ENCODE results near the gene TCP10L.

- no peak for TF ChIP-seq TAF1 (IDR thresholded peaks at IDR 0.05; ENCODE audit: borderline replicate concordance, insufficient read depth, low read length)
- TF ChIP-seq POLR2AphosphoS5 (IDR thresholded peaks at IDR 0.05; ENCODE audit: low read depth, low read length) = no peak
Observed at GRCh38 chr21:32559006-32559610, 26.2 kb downstream of the TCP10L start.
